Measurements from ENCODE around the gene SMARCAL1. TPM values are rescaled to one million over a fixed set of nuclear protein-coding genes. Genes with fewer than 3 reads are reported as not detected.

SMARCAL1 gene
- total RNA-seq, 1 experiment from 2014 or later: 20.9 TPM

DNA sequence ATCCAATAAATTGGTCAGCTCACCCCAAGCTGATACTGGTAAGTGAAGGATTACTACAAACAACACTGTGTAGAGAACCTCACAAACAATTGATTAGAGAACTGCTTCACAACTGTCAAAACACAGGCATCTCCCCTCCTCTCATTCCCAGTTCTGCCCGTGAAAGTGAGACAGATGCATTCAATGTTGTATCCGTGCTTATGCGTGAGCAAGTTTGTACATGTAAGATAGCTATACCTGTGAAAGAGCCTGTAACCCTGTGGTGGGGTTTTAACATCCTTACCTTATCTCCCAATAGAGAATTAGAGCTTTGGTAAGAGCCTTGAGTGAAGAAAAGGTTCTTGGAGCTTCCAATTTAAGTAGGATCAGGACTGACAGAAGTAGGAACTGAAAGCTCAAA lies 49.1 kb upstream of the SMARCAL1 start (continued):
- TF ChIP-seq, protein P1, sequence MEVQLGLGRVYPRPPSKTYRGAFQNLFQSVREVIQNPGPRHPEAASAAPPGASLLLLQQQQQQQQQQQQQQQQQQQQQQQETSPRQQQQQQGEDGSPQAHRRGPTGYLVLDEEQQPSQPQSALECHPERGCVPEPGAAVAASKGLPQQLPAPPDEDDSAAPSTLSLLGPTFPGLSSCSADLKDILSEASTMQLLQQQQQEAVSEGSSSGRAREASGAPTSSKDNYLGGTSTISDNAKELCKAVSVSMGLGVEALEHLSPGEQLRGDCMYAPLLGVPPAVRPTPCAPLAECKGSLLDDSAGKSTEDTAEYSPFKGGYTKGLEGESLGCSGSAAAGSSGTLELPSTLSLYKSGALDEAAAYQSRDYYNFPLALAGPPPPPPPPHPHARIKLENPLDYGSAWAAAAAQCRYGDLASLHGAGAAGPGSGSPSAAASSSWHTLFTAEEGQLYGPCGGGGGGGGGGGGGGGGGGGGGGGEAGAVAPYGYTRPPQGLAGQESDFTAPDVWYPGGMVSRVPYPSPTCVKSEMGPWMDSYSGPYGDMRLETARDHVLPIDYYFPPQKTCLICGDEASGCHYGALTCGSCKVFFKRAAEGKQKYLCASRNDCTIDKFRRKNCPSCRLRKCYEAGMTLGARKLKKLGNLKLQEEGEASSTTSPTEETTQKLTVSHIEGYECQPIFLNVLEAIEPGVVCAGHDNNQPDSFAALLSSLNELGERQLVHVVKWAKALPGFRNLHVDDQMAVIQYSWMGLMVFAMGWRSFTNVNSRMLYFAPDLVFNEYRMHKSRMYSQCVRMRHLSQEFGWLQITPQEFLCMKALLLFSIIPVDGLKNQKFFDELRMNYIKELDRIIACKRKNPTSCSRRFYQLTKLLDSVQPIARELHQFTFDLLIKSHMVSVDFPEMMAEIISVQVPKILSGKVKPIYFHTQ (CRISPR knock-in tag; IDR thresholded peaks at IDR 0.05): no peak
- no peak for TF ChIP-seq RELA (CRISPR knock-in tag; IDR thresholded peaks at IDR 0.05; ENCODE audit: borderline replicate concordance)
- TF ChIP-seq, protein P2, sequence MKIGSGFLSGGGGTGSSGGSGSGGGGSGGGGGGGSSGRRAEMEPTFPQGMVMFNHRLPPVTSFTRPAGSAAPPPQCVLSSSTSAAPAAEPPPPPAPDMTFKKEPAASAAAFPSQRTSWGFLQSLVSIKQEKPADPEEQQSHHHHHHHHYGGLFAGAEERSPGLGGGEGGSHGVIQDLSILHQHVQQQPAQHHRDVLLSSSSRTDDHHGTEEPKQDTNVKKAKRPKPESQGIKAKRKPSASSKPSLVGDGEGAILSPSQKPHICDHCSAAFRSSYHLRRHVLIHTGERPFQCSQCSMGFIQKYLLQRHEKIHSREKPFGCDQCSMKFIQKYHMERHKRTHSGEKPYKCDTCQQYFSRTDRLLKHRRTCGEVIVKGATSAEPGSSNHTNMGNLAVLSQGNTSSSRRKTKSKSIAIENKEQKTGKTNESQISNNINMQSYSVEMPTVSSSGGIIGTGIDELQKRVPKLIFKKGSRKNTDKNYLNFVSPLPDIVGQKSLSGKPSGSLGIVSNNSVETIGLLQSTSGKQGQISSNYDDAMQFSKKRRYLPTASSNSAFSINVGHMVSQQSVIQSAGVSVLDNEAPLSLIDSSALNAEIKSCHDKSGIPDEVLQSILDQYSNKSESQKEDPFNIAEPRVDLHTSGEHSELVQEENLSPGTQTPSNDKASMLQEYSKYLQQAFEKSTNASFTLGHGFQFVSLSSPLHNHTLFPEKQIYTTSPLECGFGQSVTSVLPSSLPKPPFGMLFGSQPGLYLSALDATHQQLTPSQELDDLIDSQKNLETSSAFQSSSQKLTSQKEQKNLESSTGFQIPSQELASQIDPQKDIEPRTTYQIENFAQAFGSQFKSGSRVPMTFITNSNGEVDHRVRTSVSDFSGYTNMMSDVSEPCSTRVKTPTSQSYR (CRISPR knock-in tag; IDR thresholded peaks at IDR 0.05): no peak
- TF ChIP-seq, protein P3, sequence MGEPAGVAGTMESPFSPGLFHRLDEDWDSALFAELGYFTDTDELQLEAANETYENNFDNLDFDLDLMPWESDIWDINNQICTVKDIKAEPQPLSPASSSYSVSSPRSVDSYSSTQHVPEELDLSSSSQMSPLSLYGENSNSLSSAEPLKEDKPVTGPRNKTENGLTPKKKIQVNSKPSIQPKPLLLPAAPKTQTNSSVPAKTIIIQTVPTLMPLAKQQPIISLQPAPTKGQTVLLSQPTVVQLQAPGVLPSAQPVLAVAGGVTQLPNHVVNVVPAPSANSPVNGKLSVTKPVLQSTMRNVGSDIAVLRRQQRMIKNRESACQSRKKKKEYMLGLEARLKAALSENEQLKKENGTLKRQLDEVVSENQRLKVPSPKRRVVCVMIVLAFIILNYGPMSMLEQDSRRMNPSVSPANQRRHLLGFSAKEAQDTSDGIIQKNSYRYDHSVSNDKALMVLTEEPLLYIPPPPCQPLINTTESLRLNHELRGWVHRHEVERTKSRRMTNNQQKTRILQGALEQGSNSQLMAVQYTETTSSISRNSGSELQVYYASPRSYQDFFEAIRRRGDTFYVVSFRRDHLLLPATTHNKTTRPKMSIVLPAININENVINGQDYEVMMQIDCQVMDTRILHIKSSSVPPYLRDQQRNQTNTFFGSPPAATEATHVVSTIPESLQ (CRISPR knock-in tag; IDR thresholded peaks at IDR 0.05): no peak
- no peak for TF ChIP-seq SP1 (CRISPR knock-in tag; conservative IDR thresholded peaks at IDR 0.05)
- TF ChIP-seq, protein P4, sequence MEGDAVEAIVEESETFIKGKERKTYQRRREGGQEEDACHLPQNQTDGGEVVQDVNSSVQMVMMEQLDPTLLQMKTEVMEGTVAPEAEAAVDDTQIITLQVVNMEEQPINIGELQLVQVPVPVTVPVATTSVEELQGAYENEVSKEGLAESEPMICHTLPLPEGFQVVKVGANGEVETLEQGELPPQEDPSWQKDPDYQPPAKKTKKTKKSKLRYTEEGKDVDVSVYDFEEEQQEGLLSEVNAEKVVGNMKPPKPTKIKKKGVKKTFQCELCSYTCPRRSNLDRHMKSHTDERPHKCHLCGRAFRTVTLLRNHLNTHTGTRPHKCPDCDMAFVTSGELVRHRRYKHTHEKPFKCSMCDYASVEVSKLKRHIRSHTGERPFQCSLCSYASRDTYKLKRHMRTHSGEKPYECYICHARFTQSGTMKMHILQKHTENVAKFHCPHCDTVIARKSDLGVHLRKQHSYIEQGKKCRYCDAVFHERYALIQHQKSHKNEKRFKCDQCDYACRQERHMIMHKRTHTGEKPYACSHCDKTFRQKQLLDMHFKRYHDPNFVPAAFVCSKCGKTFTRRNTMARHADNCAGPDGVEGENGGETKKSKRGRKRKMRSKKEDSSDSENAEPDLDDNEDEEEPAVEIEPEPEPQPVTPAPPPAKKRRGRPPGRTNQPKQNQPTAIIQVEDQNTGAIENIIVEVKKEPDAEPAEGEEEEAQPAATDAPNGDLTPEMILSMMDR (IDR thresholded peaks at IDR 0.05): no peak
- no peak for TF ChIP-seq ZNF219 (CRISPR knock-in tag; IDR thresholded peaks at IDR 0.05; ENCODE audit: borderline replicate concordance)

DNA sequence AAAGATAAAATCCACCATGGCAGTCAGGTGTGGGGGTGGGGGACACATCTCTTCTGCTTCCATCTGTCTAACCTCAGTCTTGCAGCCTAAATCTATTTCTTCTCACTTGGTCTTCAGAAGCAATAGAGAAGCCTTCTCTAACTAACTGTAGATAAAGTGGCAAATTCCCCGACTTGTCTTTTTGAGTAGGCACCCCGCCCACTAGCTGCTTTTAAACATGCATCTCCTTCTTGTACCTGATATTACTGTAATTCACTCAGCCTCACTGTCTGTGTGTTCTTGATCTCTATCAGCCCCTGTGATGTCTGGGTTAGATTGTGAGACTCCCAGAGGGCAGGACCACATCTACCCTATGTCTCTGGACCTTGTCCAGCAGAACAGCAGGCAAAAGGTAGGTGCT lies 46.8 kb upstream of the SMARCAL1 start:
- H3K27ac Mint-ChIP-seq: no peak overlapping the region
- CTCF ChIA-PET: no interaction called here
- H3K4me3 Mint-ChIP-seq: no peak overlapping the region
- H3K9me3 Mint-ChIP-seq: no peaks in the 10 kb centered on the region
- H3K27me3 Mint-ChIP-seq (ENCODE audit: low read depth): peaks cover 25% of the 10 kb centered on the region
- DNase-seq (ENCODE audit: low spot score) (no peak), ATAC-seq (no peak)
- TF ChIP-seq TCF7 (CRISPR knock-in tag; IDR thresholded peaks at IDR 0.05; ENCODE audit: low read depth) (no peak), ZNF416 (CRISPR knock-in tag; IDR thresholded peaks at IDR 0.05) (no peak), NFATC4 (CRISPR knock-in tag; IDR thresholded peaks at IDR 0.05) (no peak), TP53 (CRISPR knock-in tag; IDR thresholded peaks at IDR 0.05) (no peak), GTF2I (CRISPR knock-in tag; conservative IDR thresholded peaks at IDR 0.05) (no peak), HMGA2 (CRISPR knock-in tag; IDR thresholded peaks at IDR 0.05) (no peak), SMAD4 (CRISPR knock-in tag; IDR thresholded peaks at IDR 0.05) (no peak), SP1 (CRISPR knock-in tag; conservative IDR thresholded peaks at IDR 0.05) (no peak)
- TF ChIP-seq, protein P5, sequence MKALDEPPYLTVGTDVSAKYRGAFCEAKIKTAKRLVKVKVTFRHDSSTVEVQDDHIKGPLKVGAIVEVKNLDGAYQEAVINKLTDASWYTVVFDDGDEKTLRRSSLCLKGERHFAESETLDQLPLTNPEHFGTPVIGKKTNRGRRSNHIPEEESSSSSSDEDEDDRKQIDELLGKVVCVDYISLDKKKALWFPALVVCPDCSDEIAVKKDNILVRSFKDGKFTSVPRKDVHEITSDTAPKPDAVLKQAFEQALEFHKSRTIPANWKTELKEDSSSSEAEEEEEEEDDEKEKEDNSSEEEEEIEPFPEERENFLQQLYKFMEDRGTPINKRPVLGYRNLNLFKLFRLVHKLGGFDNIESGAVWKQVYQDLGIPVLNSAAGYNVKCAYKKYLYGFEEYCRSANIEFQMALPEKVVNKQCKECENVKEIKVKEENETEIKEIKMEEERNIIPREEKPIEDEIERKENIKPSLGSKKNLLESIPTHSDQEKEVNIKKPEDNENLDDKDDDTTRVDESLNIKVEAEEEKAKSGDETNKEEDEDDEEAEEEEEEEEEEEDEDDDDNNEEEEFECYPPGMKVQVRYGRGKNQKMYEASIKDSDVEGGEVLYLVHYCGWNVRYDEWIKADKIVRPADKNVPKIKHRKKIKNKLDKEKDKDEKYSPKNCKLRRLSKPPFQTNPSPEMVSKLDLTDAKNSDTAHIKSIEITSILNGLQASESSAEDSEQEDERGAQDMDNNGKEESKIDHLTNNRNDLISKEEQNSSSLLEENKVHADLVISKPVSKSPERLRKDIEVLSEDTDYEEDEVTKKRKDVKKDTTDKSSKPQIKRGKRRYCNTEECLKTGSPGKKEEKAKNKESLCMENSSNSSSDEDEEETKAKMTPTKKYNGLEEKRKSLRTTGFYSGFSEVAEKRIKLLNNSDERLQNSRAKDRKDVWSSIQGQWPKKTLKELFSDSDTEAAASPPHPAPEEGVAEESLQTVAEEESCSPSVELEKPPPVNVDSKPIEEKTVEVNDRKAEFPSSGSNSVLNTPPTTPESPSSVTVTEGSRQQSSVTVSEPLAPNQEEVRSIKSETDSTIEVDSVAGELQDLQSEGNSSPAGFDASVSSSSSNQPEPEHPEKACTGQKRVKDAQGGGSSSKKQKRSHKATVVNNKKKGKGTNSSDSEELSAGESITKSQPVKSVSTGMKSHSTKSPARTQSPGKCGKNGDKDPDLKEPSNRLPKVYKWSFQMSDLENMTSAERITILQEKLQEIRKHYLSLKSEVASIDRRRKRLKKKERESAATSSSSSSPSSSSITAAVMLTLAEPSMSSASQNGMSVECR (CRISPR knock-in tag; IDR thresholded peaks at IDR 0.05; ENCODE audit: borderline replicate concordance): no peak
- TF ChIP-seq, protein P6, sequence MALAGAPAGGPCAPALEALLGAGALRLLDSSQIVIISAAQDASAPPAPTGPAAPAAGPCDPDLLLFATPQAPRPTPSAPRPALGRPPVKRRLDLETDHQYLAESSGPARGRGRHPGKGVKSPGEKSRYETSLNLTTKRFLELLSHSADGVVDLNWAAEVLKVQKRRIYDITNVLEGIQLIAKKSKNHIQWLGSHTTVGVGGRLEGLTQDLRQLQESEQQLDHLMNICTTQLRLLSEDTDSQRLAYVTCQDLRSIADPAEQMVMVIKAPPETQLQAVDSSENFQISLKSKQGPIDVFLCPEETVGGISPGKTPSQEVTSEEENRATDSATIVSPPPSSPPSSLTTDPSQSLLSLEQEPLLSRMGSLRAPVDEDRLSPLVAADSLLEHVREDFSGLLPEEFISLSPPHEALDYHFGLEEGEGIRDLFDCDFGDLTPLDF (CRISPR knock-in tag; IDR thresholded peaks at IDR 0.05): no peak
- no peaks in the 10 kb centered on the region for H3K36me3 Mint-ChIP-seq
- POLR2A ChIA-PET: no interaction called here
- peaks cover 23% of the 10 kb centered on the region for H3K4me1 Mint-ChIP-seq
